H9 (cell line): ENCODE data around the gene TMEM217. TPM values are rescaled to one million over a fixed set of nuclear protein-coding genes. Genes with fewer than 3 reads are reported as not detected.
A peak's percentile ranks its signal among the peaks of the same experiment; 100 is the strongest.

Experiments
- DNase-seq: peaks from one replicate; pipeline ENCODE4 v3.0.0-alpha.2; 2017
- H2AFZ ChIP-seq: one replicate; pipeline ENCODE4 v1.6.1; 2013; ENCODE audit warnings: mild to moderate bottlenecking, low read length, control low read depth, moderate library complexity
- H2AK5ac ChIP-seq: 2 replicates; pipeline ENCODE4 v1.6.1; 2013; ENCODE audit warnings: low read length, control low read depth, mixed read lengths; ENCODE audit not compliant: insufficient read length
- H2BK120ac ChIP-seq: one replicate; pipeline ENCODE4 v1.6.1; 2013; ENCODE audit warnings: low read depth, mild to moderate bottlenecking, low read length, control low read depth, inconsistent platforms; ENCODE audit not compliant: poor library complexity, severe bottlenecking
- H2BK12ac ChIP-seq: 2 replicates; pipeline ENCODE4 v1.6.1; 2013; ENCODE audit warnings: low read length, control low read depth, mixed read lengths, low read depth; ENCODE audit not compliant: insufficient read length
- H2BK15ac ChIP-seq: 2 replicates; pipeline ENCODE4 v1.6.1; 2013; ENCODE audit warnings: low read depth, low read length, control low read depth
- H2BK20ac ChIP-seq: one replicate; pipeline ENCODE4 v1.6.1; 2013; ENCODE audit warnings: low read depth, mild to moderate bottlenecking, low read length, control low read depth, inconsistent platforms; ENCODE audit not compliant: poor library complexity, severe bottlenecking
- H2BK5ac ChIP-seq: 2 replicates; pipeline ENCODE4 v1.6.1; 2013; ENCODE audit warnings: low read length, control low read depth, mixed read lengths; ENCODE audit not compliant: insufficient read length
- H3K14ac ChIP-seq: 2 replicates; pipeline ENCODE4 v1.6.1; 2013; ENCODE audit warnings: low read length, control low read depth; ENCODE audit not compliant: insufficient read depth
- H3K18ac ChIP-seq: 2 replicates; pipeline ENCODE4 v1.6.1; 2013; ENCODE audit warnings: low read depth, mild to moderate bottlenecking, mixed read lengths, low read length, control low read depth; ENCODE audit not compliant: insufficient read length
- H3K23ac ChIP-seq: 2 replicates; pipeline ENCODE4 v1.6.1; 2013; ENCODE audit warnings: low read length, control low read depth, mixed read lengths, low read depth; ENCODE audit not compliant: insufficient read length
- H3K23me2 ChIP-seq: 2 replicates; pipeline ENCODE4 v1.6.1; 2013; ENCODE audit warnings: low read depth, mild to moderate bottlenecking, mixed read lengths, low read length, control low read depth; ENCODE audit not compliant: insufficient read length, poor library complexity, severe bottlenecking
- H3K27ac ChIP-seq: 2 replicates; pipeline ENCODE4 v1.5.1; 2013; ENCODE audit warnings: low read length, control low read depth, mixed read lengths, low read depth; ENCODE audit not compliant: insufficient read length
- H3K27me3 ChIP-seq: 2 replicates; pipeline ENCODE4 v1.6.1; 2013; ENCODE audit warnings: low read length, control low read depth, inconsistent platforms; ENCODE audit not compliant: insufficient read depth
- H3K4ac ChIP-seq: 2 replicates; pipeline ENCODE4 v1.6.1; 2013; ENCODE audit warnings: low read depth, mild to moderate bottlenecking, control low read depth, inconsistent platforms, low read length, moderate library complexity
- H3K4me1 ChIP-seq: 2 replicates; pipeline ENCODE4 v1.6.1; 2013; ENCODE audit warnings: low read length, control low read depth, inconsistent platforms; ENCODE audit not compliant: insufficient read depth
- H3K4me2 ChIP-seq: 2 replicates; pipeline ENCODE4 v1.6.1; 2013; ENCODE audit warnings: low read length, control low read depth, mixed read lengths; ENCODE audit not compliant: insufficient read length, insufficient read depth
- H3K56ac ChIP-seq: 2 replicates; pipeline ENCODE4 v1.6.1; 2013; ENCODE audit warnings: low read depth, mild to moderate bottlenecking, mixed read lengths, low read length, control low read depth; ENCODE audit not compliant: insufficient read length
- H3K79me1 ChIP-seq: 2 replicates; pipeline ENCODE4 v1.6.1; 2013; ENCODE audit warnings: low read depth, mild to moderate bottlenecking, moderate library complexity, low read length, control low read depth, inconsistent platforms; ENCODE audit not compliant: insufficient read depth, poor library complexity, severe bottlenecking
- H3K79me2 ChIP-seq: 2 replicates; pipeline ENCODE4 v1.6.1; 2013; ENCODE audit warnings: low read length, control low read depth, inconsistent platforms; ENCODE audit not compliant: insufficient read depth
- H3K9ac ChIP-seq: 2 replicates; pipeline ENCODE4 v1.6.1; 2013; ENCODE audit warnings: low read length, control low read depth, mixed read lengths; ENCODE audit not compliant: insufficient read length; ENCODE audit errors: extremely low read depth
- H3K9me3 ChIP-seq: one replicate; pipeline ENCODE4 v1.6.1; 2013; ENCODE audit warnings: low read depth, low read length, inconsistent platforms; ENCODE audit not compliant: control insufficient read depth
- H3T11ph ChIP-seq: one replicate; pipeline ENCODE4 v1.6.1; 2013; ENCODE audit warnings: mild to moderate bottlenecking, low read length, control low read depth, inconsistent platforms
- H4K20me1 ChIP-seq: one replicate; pipeline ENCODE4 v1.6.1; 2013; ENCODE audit not compliant: control insufficient read depth, insufficient read length, insufficient read depth
- H4K5ac ChIP-seq: 2 replicates; pipeline ENCODE4 v1.6.1; 2013; ENCODE audit warnings: low read depth, mild to moderate bottlenecking, mixed read lengths, low read length, control low read depth; ENCODE audit not compliant: insufficient read length
- H4K8ac ChIP-seq: replicated peaks from 2 replicates; pipeline ENCODE4 v1.6.1; 2013; ENCODE audit warnings: low read length, control low read depth, mixed read lengths, low read depth; ENCODE audit not compliant: insufficient read length
- H4K91ac ChIP-seq: 2 replicates; pipeline ENCODE4 v1.6.1; 2013; ENCODE audit warnings: low read depth, mild to moderate bottlenecking, moderate library complexity, mixed read lengths, low read length, control low read depth; ENCODE audit not compliant: insufficient read length
- H3K27ac Mint-ChIP-seq, 3 experiments: 2 replicates in 2 of 3; 3 replicates in 1 of 3; pipeline ENCODE4 v1.8.0; 2020 to 2021; ENCODE audit warnings: mixed read lengths in 3 of 3, mild to moderate bottlenecking in 1 of 3, moderate library complexity in 1 of 3
- H3K27me3 Mint-ChIP-seq: 2 replicates; pipeline ENCODE4 v1.8.0; 2021; ENCODE audit warnings: low read depth, mild to moderate bottlenecking, moderate library complexity, mixed read lengths
- H3K36me3 Mint-ChIP-seq, 3 experiments: 2 replicates in 2 of 3; 3 replicates in 1 of 3; pipeline ENCODE4 v1.8.0; 2020 to 2021; ENCODE audit warnings: low read depth in 3 of 3, mixed read lengths in 3 of 3; ENCODE audit not compliant: insufficient read depth in 1 of 3
- H3K4me1 Mint-ChIP-seq, 2 experiments: 2 replicates each; pipeline ENCODE4 v1.8.0; 2020; ENCODE audit warnings: mixed read lengths in 2 of 2
- H3K4me3 Mint-ChIP-seq, 2 experiments: 2 replicates in 1 of 2; 3 replicates in 1 of 2; pipeline ENCODE4 v1.8.0; 2020 to 2021; ENCODE audit warnings: mild to moderate bottlenecking in 2 of 2, mixed read lengths in 2 of 2, moderate library complexity in 1 of 2
- H3K9me3 Mint-ChIP-seq, 2 experiments: 2 replicates in 1 of 2; 3 replicates in 1 of 2; pipeline ENCODE4 v1.8.0; 2020; ENCODE audit warnings: mild to moderate bottlenecking in 2 of 2, mixed read lengths in 2 of 2, moderate library complexity in 1 of 2
- WGBS: extraction: QIAGEN DNeasy Blood & Tissue Kit; methylation state at CpG from one replicate; pipeline ENCODE4 v1.1.7; 2013; ENCODE audit warnings: missing lambda C conversion rate, low lambda C conversion rate, mixed read lengths; ENCODE audit not compliant: insufficient read length; ENCODE audit errors: extremely low coverage; 5-methylcytosine and 5-hydroxymethylcytosine counted together
- total RNA-seq: library from RNA; stranded (reverse); gene quantifications from 2 replicates; pipeline ENCODE4 v1.2.1, GENCODE V29; 2021
- TF ChIP-seq, protein P1 (sequence below): fragments of 200-600 bp; sonication (generic); conservative IDR thresholded peaks from 3 replicates; pipeline ENCODE4 v1.8.0; 2021; ENCODE audit warnings: antibody characterized with exemption, mild to moderate bottlenecking

TMEM217 gene
- total RNA-seq, 1 experiment from 2014 or later = 1.1 TPM

GRCh38 chr6:37212268-37212667 lies 45.7 kb downstream of the TMEM217 start:
- Histone ChIP-seq H3K79me2 (no peaks in the 10 kb centered on the region), H2BK20ac (no peak overlapping the region), H4K5ac (no peak overlapping the region), H2AFZ (no peak overlapping the region), H3K9me3 (no peaks in the 10 kb centered on the region), H2BK12ac (no peak overlapping the region), H2AK5ac (no peak overlapping the region), H3K4ac (no peak overlapping the region), H3K14ac (no peak overlapping the region), H4K91ac (no peak overlapping the region), H3K9ac (no peak overlapping the region), H2BK5ac (no peak overlapping the region), H3K23me2 (no peaks in the 10 kb centered on the region), H2BK120ac (no peak overlapping the region), H3K27ac (no peak overlapping the region), H3T11ph (no peak overlapping the region), H3K4me1 (no peaks in the 10 kb centered on the region), H4K8ac (peak overlapping the region; percentile 12), H2BK15ac (no peak overlapping the region), H4K20me1 (no peaks in the 10 kb centered on the region), H3K27me3 (no peaks in the 10 kb centered on the region), H3K4me2 (no peak overlapping the region), H3K18ac (no peak overlapping the region), H3K23ac (no peak overlapping the region), H3K56ac (no peak overlapping the region), H3K79me1 (no peaks in the 10 kb centered on the region)
- TF ChIP-seq, protein P1, sequence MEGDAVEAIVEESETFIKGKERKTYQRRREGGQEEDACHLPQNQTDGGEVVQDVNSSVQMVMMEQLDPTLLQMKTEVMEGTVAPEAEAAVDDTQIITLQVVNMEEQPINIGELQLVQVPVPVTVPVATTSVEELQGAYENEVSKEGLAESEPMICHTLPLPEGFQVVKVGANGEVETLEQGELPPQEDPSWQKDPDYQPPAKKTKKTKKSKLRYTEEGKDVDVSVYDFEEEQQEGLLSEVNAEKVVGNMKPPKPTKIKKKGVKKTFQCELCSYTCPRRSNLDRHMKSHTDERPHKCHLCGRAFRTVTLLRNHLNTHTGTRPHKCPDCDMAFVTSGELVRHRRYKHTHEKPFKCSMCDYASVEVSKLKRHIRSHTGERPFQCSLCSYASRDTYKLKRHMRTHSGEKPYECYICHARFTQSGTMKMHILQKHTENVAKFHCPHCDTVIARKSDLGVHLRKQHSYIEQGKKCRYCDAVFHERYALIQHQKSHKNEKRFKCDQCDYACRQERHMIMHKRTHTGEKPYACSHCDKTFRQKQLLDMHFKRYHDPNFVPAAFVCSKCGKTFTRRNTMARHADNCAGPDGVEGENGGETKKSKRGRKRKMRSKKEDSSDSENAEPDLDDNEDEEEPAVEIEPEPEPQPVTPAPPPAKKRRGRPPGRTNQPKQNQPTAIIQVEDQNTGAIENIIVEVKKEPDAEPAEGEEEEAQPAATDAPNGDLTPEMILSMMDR = no peak
- WGBS = no CpG with 5 or more reads among the region's 9 CpGs
- Mint-ChIP-seq H3K27me3 (no peaks in the 10 kb centered on the region), H3K9me3 (peaks cover 0 to 2% of the 10 kb centered on the region in 2 experiments; a peak in 1 of 5 replicates), H3K4me1 (peaks cover 2% of the 10 kb centered on the region in 2 experiments; a peak in 2 of 4 replicates), H3K36me3 (no peaks in the 10 kb centered on the region), H3K27ac (no peak overlapping the region), H3K4me3 (no peak overlapping the region)
- DNase-seq = no peak
